ENCODE measurements around the gene APH1B.

Gene APH1B

DNA sequence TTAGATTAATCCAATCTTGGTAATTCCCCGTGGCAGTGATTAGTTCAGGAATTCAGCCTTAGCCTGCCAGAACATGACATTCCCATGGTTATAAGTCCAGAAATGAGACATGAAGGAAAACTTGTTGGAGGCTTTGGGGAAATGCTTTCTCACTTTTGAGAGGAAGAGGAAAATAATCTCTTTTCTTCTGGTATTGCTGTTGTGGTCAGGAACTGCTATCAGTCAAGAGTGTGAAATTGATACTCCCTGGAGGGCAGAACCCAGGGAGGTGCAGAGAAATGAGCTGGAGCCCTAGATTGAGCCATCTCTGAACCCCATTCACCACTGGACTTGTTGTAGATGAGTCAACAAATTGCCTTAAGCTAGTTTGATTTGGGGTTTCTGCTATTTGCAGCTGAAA is 38.6 kb upstream of the APH1B start:
- TF ChIP-seq, protein P1, sequence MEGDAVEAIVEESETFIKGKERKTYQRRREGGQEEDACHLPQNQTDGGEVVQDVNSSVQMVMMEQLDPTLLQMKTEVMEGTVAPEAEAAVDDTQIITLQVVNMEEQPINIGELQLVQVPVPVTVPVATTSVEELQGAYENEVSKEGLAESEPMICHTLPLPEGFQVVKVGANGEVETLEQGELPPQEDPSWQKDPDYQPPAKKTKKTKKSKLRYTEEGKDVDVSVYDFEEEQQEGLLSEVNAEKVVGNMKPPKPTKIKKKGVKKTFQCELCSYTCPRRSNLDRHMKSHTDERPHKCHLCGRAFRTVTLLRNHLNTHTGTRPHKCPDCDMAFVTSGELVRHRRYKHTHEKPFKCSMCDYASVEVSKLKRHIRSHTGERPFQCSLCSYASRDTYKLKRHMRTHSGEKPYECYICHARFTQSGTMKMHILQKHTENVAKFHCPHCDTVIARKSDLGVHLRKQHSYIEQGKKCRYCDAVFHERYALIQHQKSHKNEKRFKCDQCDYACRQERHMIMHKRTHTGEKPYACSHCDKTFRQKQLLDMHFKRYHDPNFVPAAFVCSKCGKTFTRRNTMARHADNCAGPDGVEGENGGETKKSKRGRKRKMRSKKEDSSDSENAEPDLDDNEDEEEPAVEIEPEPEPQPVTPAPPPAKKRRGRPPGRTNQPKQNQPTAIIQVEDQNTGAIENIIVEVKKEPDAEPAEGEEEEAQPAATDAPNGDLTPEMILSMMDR (IDR thresholded peaks at IDR 0.05), result no peak
- peaks cover 27 to 32% of the 10 kb centered on the region in 2 experiments for H3K4me1 ChIP-seq (ENCODE audit: control insufficient read depth in 1 of 2, insufficient read depth in 1 of 2, low read depth in 1 of 2, low read length in 1 of 2)
- no peak overlapping the region for H3K4me3 ChIP-seq (ENCODE audit: low read depth in 1 of 2, low read length in 1 of 2)
- peak overlapping the region; percentile 21 for H3K27ac ChIP-seq
- H3K36me3 ChIP-seq, result peaks cover 6% of the 10 kb centered on the region
- H3K9me3 ChIP-seq, result no peaks in the 10 kb centered on the region
- H3K27me3 ChIP-seq, result no peaks in the 10 kb centered on the region

DNA sequence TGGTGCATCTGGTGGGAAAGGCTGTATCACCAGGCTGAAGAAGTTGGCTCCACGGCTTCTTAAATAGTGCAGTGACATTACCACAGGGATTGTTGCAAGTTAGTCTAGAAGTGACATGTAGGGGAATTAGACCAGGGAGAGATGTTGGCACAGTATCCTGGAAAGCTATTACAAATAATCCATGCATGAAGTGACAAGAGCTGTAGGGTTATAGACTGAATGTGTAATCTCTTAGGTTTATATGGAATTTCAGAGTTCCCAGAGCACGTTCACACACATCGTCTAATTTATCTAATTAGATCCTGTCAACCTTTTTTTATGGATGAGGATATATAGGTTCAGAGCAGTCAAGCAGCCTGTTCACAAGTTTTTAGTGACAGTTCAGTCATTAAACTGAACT is 37.3 kb upstream of the APH1B start:
- TF ChIP-seq, protein P1 (IDR thresholded peaks at IDR 0.05), result no peak
- Histone ChIP-seq H3K4me3 (ENCODE audit: low read depth in 1 of 2, low read length in 1 of 2) (no peak overlapping the region), H3K36me3 (peaks cover 4% of the 10 kb centered on the region), H3K27ac (no peak overlapping the region), H3K27me3 (no peaks in the 10 kb centered on the region), H3K4me1 (ENCODE audit: control insufficient read depth in 1 of 2, insufficient read depth in 1 of 2, low read depth in 1 of 2, low read length in 1 of 2) (peaks cover 17 to 25% of the 10 kb centered on the region in 2 experiments), H3K9me3 (no peaks in the 10 kb centered on the region)

- Histone ChIP-seq H3K27me3 (no peaks in the 10 kb centered on the region), H3K27ac (no peak overlapping the region), H3K4me3 (ENCODE audit: low read depth in 1 of 2, low read length in 1 of 2) (no peak overlapping the region), H3K36me3 (peaks cover 16% of the 10 kb centered on the region), H3K4me1 (ENCODE audit: control insufficient read depth in 1 of 2, insufficient read depth in 1 of 2, low read depth in 1 of 2, low read length in 1 of 2) (peaks cover 19 to 25% of the 10 kb centered on the region in 2 experiments), H3K9me3 (no peaks in the 10 kb centered on the region)
- TF ChIP-seq, protein P1 (IDR thresholded peaks at IDR 0.05), result no peak
Observed at GRCh38 chr15:63241316-63241715, 36.1 kb upstream of the APH1B start.

GRCh38 chr15:63243101-63243500 is 34.3 kb upstream of the APH1B start:
- Histone ChIP-seq H3K4me1 (ENCODE audit: control insufficient read depth in 1 of 2, insufficient read depth in 1 of 2, low read depth in 1 of 2, low read length in 1 of 2) (peaks cover 23 to 33% of the 10 kb centered on the region in 2 experiments), H3K9me3 (no peaks in the 10 kb centered on the region), H3K4me3 (ENCODE audit: low read depth in 1 of 2, low read length in 1 of 2) (no peak overlapping the region), H3K27ac (no peak overlapping the region), H3K36me3 (peaks cover 21% of the 10 kb centered on the region), H3K27me3 (no peaks in the 10 kb centered on the region)
- TF ChIP-seq, protein P1 (IDR thresholded peaks at IDR 0.05), result no peak

GRCh38 chr15:63243776-63244175 is 33.6 kb upstream of the APH1B start:
- Histone ChIP-seq H3K27me3 (no peaks in the 10 kb centered on the region), H3K36me3 (peaks cover 21% of the 10 kb centered on the region), H3K9me3 (no peaks in the 10 kb centered on the region), H3K4me1 (ENCODE audit: control insufficient read depth in 1 of 2, insufficient read depth in 1 of 2, low read depth in 1 of 2, low read length in 1 of 2) (peaks cover 23 to 29% of the 10 kb centered on the region in 2 experiments), H3K27ac (peak overlapping the region; percentile 26), H3K4me3 (ENCODE audit: low read depth in 1 of 2, low read length in 1 of 2) (no peak overlapping the region)
- TF ChIP-seq, protein P1 (IDR thresholded peaks at IDR 0.05), result no peak

GRCh38 chr15:63244399-63244798 is 33.0 kb upstream of the APH1B start:
- H3K9me3 ChIP-seq, result no peaks in the 10 kb centered on the region
- peaks cover 19 to 23% of the 10 kb centered on the region in 2 experiments for H3K4me1 ChIP-seq (ENCODE audit: control insufficient read depth in 1 of 2, insufficient read depth in 1 of 2, low read depth in 1 of 2, low read length in 1 of 2)
- H3K27ac ChIP-seq, result peak overlapping the region; percentile 26
- TF ChIP-seq, protein P1 (IDR thresholded peaks at IDR 0.05), result no peak
- no peak overlapping the region for H3K4me3 ChIP-seq (ENCODE audit: low read depth in 1 of 2, low read length in 1 of 2)
- no peaks in the 10 kb centered on the region for H3K27me3 ChIP-seq
- peaks cover 25% of the 10 kb centered on the region for H3K36me3 ChIP-seq
